ENCODE data around the gene INPP5A.
"Not testable (repeated sequence)": the region's sequence is repeated elsewhere in the genome, so short reads cannot be mapped to it uniquely, and the experiment has no call there.

INPP5A gene

DNA sequence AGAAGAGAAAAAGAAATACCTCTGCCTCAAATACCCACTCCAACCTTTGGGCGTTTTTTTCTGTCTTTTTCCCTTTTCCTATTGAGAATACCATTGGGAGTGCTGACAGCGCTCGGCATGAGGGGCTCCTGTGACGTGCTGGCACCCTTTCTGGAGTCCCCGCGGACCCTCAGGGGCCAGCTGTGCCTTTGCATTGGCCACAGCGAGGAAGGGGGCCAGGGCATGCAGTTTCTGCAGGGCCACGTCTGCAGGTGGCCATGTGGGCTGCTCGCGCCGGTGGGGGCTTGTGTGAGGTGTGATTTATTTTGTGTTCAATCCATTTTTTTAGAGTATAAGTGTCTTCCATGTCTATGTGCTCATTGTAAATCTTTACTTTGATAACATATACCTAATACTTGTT lies 57.4 kb downstream of the INPP5A start:
- ATAC-seq (replicated peaks) (no peak), DNase-seq (no peak)
- H3K4me1 Mint-ChIP-seq: peaks cover 64 to 93% of the 10 kb centered on the region in 2 donors
- H3K27ac Mint-ChIP-seq: no peak overlapping the region
- peaks cover under 1 to 6% of the 10 kb centered on the region in 2 donors for H3K9me3 Mint-ChIP-seq
- H3K36me3 Mint-ChIP-seq: peaks cover 7 to 13% of the 10 kb centered on the region in 2 donors
- H3K27me3 Mint-ChIP-seq: no peaks in the 10 kb centered on the region
- no peak overlapping the region for H3K4me3 Mint-ChIP-seq

DNA sequence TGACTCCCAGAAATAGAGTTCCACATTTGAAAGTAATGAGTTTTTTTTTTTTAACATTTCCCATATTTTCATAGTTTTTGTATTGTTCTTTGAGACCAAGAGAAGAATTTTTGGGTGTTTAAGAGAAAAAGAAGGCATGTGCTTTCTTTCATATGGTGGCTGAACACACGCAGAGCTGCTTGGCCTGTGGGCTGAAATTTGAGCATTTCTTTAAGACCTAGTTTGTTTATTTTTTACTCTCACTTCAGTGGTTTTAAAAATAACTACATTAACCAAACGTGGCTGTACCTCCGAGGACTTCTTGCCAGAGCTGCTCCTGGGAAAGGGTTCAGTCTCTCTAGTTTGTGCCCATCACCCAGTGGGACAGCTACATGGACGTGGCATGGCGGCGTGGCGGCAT lies 58.3 kb downstream of the INPP5A start:
- no peak overlapping the region for H3K4me3 Mint-ChIP-seq
- H3K36me3 Mint-ChIP-seq: peaks cover 14 to 21% of the 10 kb centered on the region in 2 donors
- peaks cover 60 to 91% of the 10 kb centered on the region in 2 donors for H3K4me1 Mint-ChIP-seq
- H3K27ac Mint-ChIP-seq: no peak overlapping the region
- DNase-seq (no peak), ATAC-seq (replicated peaks) (no peak)
- no peaks in the 10 kb centered on the region for H3K27me3 Mint-ChIP-seq
- H3K9me3 Mint-ChIP-seq: peaks cover 7 to 13% of the 10 kb centered on the region in 2 donors

DNA sequence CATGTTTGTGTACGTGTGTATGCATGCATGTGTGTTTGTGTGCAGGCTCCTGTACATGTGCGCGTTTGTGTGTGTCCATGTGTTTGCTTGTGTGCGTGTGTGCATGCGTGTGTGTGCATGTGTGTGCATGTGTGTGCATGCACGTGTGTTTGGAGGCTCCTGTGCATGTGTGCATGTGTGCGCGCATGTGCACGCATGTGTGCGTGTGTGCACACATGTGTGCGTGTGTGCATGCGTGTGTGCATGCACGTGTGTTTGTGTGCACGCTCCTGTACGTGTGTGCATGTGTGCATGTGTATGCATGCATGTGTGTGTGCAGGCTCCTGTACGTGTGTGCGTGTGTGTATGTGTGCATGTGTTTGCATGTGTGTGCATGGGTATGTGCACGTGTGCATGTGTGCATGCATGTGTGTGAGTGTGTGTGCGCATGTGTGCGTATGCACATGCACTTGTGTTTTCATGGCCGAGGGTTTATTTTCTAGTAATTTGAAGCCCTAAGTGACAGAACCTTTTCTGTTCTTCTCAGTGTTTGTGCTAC lies 59.2 kb downstream of the INPP5A start:
- peaks cover 55 to 81% of the 10 kb centered on the region in 2 donors for H3K4me1 Mint-ChIP-seq
- H3K9me3 Mint-ChIP-seq: peaks cover 11 to 17% of the 10 kb centered on the region in 2 donors
- ATAC-seq (replicated peaks) (no peak), DNase-seq (no peak)
- H3K4me3 Mint-ChIP-seq: no peak overlapping the region
- peaks cover 18 to 28% of the 10 kb centered on the region in 2 donors for H3K36me3 Mint-ChIP-seq
- no peaks in the 10 kb centered on the region for H3K27me3 Mint-ChIP-seq
- H3K27ac Mint-ChIP-seq: no peak overlapping the region

DNA sequence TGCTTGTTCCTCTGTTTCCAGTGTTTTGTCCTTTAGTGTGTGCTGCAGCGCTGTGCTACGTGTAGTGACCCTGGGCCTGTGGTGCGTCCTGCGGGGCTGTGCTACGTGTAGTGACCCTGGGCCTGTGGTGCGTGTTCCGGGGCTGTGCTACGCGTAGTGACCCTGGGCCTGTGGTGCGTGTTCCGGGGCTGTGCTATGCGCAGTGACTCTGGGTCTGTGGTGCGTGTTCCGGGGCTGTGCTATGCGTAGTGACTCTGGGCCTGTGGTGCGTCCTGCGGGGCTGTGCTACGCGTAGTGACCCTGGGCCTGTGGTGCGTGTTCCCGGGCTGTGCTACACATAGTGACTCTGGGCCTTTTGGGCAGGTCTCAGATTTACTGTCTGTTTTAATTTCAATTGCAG lies 60.1 kb downstream of the INPP5A start:
- Mint-ChIP-seq H3K4me1 (peaks cover 53 to 79% of the 10 kb centered on the region in 2 donors), H3K27me3 (no peaks in the 10 kb centered on the region), H3K9me3 (peaks cover 11 to 17% of the 10 kb centered on the region in 2 donors), H3K27ac (no peak overlapping the region), H3K4me3 (no peak overlapping the region), H3K36me3 (peaks cover 18 to 28% of the 10 kb centered on the region in 2 donors)
- no peak for DNase-seq
- ATAC-seq (replicated peaks): no peak

DNA sequence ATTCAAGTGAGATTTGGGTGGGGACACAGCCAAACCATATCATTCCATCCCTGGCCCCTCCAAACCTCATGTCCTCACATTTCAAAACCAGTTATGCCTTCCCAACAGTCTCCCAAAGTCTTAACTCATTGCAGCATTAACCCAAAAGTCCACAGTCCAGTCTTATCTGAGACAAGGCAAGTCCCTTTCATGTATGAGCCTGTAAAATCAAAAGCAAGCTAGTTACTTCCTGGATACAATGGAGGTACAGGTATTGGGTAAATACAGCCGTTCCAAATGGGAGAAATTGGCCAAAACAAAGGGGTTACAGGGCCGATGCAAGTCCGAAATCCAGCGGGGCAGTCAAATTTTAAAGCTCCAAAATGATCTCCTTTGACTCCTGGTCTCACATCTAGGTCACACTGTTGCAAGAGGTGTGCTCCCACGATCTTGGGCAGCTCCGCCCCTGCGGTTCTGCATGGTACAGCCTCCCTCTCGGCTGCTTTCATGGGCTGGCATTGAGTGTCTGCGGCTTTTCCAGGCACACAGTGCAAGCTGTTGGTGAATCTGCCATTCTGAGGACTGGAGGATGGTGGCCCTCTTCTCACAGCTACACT lies 61.5 kb downstream of the INPP5A start:
- ATAC-seq (replicated peaks); H3K27ac Mint-ChIP-seq; H3K4me3 Mint-ChIP-seq; H3K27me3 Mint-ChIP-seq; DNase-seq: not testable (repeated sequence)
- H3K4me1 Mint-ChIP-seq: peaks cover 46 to 75% of the 10 kb centered on the region in 2 donors
- peaks cover 11 to 17% of the 10 kb centered on the region in 2 donors for H3K9me3 Mint-ChIP-seq
- peaks cover 17 to 28% of the 10 kb centered on the region in 2 donors for H3K36me3 Mint-ChIP-seq

DNA sequence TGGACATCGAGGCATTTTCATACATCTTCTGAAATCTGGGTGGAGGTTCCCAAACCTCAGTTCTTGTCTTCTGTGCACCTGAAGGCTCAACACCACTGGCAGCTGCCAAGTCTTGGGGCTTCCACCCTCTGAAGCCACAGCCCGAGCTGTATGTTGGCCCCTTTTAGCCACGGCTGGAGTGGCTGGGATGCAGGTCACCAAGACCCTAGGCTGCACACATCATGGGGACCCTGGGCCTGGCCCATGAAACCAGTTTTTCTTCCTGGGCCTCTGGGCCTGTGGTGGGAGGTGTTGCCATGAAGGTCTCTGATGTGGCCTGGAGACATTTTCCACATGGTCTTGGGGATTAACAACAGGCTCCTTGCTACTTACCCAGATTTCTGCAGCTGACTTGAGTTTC lies 62.1 kb downstream of the INPP5A start:
- Mint-ChIP-seq H3K27ac (no peak overlapping the region), H3K4me1 (peaks cover 46 to 75% of the 10 kb centered on the region in 2 donors), H3K9me3 (peaks cover 11 to 14% of the 10 kb centered on the region in 2 donors), H3K4me3 (no peak overlapping the region), H3K27me3 (no peaks in the 10 kb centered on the region), H3K36me3 (peaks cover 17 to 31% of the 10 kb centered on the region in 2 donors)
- no peak for ATAC-seq (replicated peaks)
- DNase-seq: no peak

DNA sequence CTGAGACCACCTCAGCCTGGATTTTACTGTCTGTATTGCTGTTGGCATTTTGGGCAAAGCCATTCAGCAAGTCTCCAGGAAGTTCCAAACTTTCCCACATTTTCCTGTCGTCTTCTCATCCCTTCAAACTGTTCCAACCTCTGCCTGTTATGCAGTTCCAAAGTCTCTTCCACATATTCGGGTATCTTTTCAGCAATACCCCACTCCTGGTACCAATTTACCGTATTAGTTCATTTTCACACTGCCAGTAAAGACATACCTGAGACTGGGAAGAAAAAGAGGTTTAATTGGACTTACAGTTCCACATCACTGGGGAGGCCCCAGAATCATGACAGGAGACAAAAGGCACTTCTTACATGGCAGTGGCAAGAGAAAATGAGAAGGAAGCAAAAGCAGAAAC lies 62.8 kb downstream of the INPP5A start:
- no peak for ATAC-seq (replicated peaks)
- no peak overlapping the region for H3K4me3 Mint-ChIP-seq
- no peak overlapping the region for H3K27ac Mint-ChIP-seq
- no peak for DNase-seq
- H3K4me1 Mint-ChIP-seq: peaks cover 42 to 70% of the 10 kb centered on the region in 2 donors
- H3K9me3 Mint-ChIP-seq: peaks cover 11 to 14% of the 10 kb centered on the region in 2 donors
- no peaks in the 10 kb centered on the region for H3K27me3 Mint-ChIP-seq
- peaks cover 17 to 32% of the 10 kb centered on the region in 2 donors for H3K36me3 Mint-ChIP-seq

DNA sequence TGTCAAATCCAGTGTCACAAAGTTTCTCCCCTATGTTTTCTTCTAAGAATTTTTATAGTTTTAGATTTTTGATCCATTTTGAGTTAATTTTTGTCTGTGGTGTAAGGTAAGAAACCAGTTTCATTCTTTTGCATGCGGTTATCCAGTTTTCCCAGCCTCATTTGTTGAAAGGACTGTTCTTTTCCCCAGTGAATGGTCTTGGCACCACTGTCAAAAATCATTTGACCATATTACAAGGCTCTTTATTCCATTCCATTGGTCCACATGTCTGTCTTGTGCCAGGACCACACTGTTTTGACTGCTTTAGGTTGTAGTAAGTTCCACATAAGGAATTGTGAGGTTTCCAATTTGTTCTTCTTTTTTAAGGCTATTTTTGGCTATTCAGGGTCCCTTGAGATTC lies 64.0 kb downstream of the INPP5A start:
- no peak overlapping the region for H3K27ac Mint-ChIP-seq
- peaks cover 11 to 14% of the 10 kb centered on the region in 2 donors for H3K9me3 Mint-ChIP-seq
- H3K4me3 Mint-ChIP-seq: no peak overlapping the region
- no peak for DNase-seq
- no peak for ATAC-seq (replicated peaks)
- no peaks in the 10 kb centered on the region for H3K27me3 Mint-ChIP-seq
- peaks cover 17 to 32% of the 10 kb centered on the region in 2 donors for H3K36me3 Mint-ChIP-seq
- H3K4me1 Mint-ChIP-seq: peaks cover 40 to 64% of the 10 kb centered on the region in 2 donors

DNA sequence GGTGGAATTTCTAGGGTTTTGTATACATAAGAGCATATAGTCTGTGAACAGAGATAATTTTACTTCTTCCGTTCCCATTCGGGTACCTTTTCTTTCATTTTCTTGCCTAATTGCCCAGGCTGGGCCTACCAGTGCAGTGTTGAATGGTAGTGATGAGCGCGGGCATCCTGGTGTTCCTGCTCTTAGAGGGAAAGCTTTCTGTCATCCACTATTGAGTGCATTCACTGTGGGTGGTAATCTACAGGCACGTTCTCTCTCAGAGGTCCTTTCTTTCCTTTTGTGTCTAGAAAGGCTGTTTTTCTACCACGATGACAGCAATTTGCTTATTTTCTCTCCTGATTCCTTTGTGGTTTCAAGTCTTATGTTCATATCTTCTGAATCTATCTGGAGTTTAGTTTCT lies 65.0 kb downstream of the INPP5A start:
- Mint-ChIP-seq H3K9me3 (peaks cover 11 to 14% of the 10 kb centered on the region in 2 donors), H3K27ac (no peak overlapping the region), H3K27me3 (no peaks in the 10 kb centered on the region), H3K36me3 (peaks cover 17 to 32% of the 10 kb centered on the region in 2 donors), H3K4me3 (no peak overlapping the region), H3K4me1 (peaks cover 34 to 60% of the 10 kb centered on the region in 2 donors)
- ATAC-seq (replicated peaks) (no peak), DNase-seq (no peak)

DNA sequence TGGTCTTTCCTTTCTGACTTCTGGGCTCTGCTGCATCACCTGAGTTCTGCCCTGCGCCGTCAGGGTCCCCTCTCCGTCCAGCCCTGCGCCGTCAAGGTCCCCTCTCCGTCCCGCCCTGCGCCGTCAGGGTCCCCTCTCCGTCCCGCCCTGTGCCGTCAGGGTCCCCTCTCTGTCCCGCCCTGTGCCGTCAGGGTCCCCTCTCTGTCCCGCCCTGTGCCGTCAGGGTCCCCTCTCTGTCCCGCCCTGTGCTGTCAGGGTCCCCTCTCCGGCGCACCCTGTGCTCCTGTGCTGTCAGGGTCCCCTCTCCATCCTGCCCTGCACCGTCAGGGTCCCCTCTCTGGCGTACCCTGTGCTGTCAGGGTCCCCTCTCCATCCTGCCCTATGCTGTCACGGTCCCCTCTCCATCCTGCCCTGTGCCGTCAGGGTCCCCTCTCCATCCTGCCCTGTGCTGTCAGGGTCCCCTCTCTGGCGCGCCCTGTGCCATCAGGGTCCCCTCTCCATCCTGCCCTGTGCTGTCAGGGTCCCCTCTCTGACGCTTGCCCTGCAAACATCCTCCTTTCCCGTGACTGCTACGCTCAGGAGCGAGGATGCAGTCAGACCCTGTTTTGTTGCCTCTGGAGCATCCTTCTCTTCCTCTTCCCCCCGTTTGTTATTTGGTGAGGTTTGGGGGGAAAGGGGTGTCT lies 66.4 kb downstream of the INPP5A start:
- H3K36me3 Mint-ChIP-seq: peaks cover 22 to 25% of the 10 kb centered on the region in 2 donors

DNA sequence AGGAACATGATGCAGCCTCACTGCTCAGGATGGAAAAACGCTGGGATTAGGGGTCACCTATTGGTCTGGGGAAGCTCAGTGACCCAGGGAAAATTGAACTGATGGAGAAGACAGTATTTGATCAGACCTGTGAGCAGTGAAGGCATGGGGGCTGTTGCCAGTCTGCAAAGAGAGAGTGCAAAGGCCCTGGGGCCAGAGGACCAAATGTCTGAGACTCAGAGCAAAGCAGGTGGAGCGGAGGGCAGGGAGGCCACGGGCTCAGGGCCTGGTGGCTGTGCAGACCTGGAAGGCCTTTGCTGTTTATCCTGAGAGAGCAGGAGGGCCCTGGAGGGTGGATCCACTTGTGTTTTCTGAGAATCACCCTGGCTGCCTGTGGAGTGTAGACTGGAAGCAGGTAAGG lies 67.1 kb downstream of the INPP5A start:
- Mint-ChIP-seq H3K27me3 (no peaks in the 10 kb centered on the region), H3K36me3 (peaks cover 23 to 28% of the 10 kb centered on the region in 2 donors), H3K27ac (peak overlapping the region; percentile 77), H3K4me1 (peaks cover 34 to 52% of the 10 kb centered on the region in 2 donors), H3K9me3 (peaks cover 11 to 12% of the 10 kb centered on the region in 2 donors), H3K4me3 (no peak overlapping the region)
- DNase-seq (no peak), ATAC-seq (replicated peaks) (no peak)

More for the DNA sequence above, 66.4 kb downstream of the INPP5A start:
- Mint-ChIP-seq H3K27ac (peak overlapping the region; percentile 77), H3K27me3 (no peaks in the 10 kb centered on the region), H3K9me3 (peaks cover 11 to 14% of the 10 kb centered on the region in 2 donors), H3K4me3 (no peak overlapping the region), H3K4me1 (peaks cover 30 to 55% of the 10 kb centered on the region in 2 donors)
- no peak for ATAC-seq (replicated peaks)
- no peak for DNase-seq

DNA sequence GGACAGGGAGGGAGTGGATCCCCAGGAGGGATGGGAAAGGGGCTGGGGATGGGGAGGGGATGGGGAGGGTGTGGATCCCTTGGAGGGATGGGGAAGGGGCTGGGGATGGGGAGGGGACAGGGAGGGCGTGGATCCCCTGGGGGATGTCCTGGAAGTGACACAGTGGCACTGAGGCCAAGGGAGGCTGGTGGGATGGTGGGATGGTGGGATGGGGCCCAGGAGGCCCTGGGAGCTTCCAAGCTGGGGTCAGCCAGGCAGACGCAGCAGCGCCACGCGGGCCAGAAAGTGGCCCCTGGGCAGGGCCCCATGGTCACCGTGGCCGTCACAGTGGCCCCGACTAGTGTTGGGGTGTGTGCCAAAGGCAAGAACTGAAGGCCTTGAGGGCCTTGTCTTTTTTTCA lies 67.8 kb downstream of the INPP5A start:
- no peak for ATAC-seq (replicated peaks)
- Mint-ChIP-seq H3K27ac (no peak overlapping the region), H3K4me3 (no peak overlapping the region), H3K27me3 (no peaks in the 10 kb centered on the region), H3K36me3 (peaks cover 17 to 23% of the 10 kb centered on the region in 2 donors), H3K9me3 (peaks cover 8% of the 10 kb centered on the region in 2 donors), H3K4me1 (peaks cover 32 to 53% of the 10 kb centered on the region in 2 donors)
- DNase-seq: no peak

DNA sequence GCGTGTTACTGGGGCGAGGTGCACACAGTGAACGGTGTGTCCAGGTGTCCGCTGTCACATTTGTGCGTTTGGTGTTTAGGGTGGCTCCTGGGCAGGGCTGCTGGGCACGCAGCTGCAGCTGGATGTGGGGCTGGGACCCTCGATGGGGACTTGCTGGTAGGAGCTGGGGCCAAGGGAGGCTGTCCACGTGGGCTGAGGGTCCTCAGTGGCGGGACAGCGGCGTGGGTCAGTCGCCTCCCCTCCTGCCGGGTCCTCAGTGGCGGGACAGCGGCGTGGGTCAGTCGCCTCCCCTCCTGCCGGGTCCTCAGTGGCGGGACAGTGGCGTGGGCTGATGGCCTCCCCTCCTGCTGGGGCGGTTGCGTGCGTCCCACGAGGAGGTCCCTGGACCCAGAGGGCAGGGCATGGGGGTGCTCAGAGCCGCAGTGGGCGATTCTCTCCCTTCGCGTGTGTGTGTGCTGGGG lies 68.5 kb downstream of the INPP5A start:
- peaks cover 17 to 22% of the 10 kb centered on the region in 2 donors for H3K36me3 Mint-ChIP-seq
- H3K27me3 Mint-ChIP-seq: no peaks in the 10 kb centered on the region
- H3K9me3 Mint-ChIP-seq: peaks cover 2 to 7% of the 10 kb centered on the region in 2 donors
- H3K27ac Mint-ChIP-seq: no peak overlapping the region
- peaks cover 36 to 57% of the 10 kb centered on the region in 2 donors for H3K4me1 Mint-ChIP-seq
- no peak for DNase-seq
- no peak for ATAC-seq (replicated peaks)
- no peak overlapping the region for H3K4me3 Mint-ChIP-seq

DNA sequence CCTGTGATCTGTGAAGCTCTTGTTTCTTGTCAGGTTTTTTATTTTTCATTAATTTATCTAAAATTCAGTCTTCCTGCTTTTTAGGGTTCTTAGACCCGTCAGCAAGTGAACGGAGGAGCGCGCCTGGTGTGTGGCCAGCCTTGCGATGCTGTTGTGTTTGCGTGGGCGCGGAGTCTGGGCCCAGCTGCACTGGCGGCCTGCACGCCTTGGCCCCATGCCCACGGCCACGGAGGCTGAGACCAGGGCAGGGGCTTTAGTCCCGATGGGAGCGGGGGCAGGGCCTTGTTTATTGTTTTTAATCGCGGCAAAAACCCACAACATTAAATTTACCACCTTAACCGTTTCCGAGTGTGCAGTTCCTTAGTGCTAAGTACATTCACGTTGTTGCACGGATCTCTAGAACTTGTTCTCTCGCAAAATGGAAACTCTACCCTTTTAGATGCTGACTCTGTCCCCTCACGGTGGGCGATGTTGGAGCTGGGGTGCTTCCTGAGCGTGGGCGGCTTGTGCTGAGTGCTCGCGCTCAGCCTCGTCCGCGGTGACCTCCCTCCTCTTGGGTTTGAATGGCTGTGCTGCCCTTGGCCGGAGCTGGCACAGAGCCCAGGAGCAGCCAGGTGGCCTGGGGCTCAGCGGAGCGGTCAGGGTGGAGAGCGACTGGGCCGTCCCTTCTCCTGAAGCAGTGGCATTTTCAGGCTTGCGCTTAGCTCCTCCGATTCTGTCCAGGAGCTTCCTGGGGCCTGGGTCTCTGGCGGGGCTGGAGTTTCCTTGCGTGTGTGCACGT lies 69.1 kb downstream of the INPP5A start:
- peaks cover 0 to 4% of the 10 kb centered on the region in 2 donors for H3K9me3 Mint-ChIP-seq
- peaks cover 14 to 19% of the 10 kb centered on the region in 2 donors for H3K36me3 Mint-ChIP-seq
- no peak overlapping the region for H3K4me3 Mint-ChIP-seq
- no peak for DNase-seq
- no peak for ATAC-seq (replicated peaks)
- H3K4me1 Mint-ChIP-seq: peaks cover 35 to 63% of the 10 kb centered on the region in 2 donors
- no peak overlapping the region for H3K27ac Mint-ChIP-seq
- no peaks in the 10 kb centered on the region for H3K27me3 Mint-ChIP-seq
